GM10266 (cell line): Measurements from ENCODE around the gene PPP1R12C.

Source experiments
- DNase-seq: peaks from one replicate; pipeline ENCODE4 v3.0.0; 2012; ENCODE audit errors: extremely low spot score
- TF ChIP-seq, protein P1 (sequence below): IDR thresholded peaks from 2 replicates; pipeline ENCODE4 v1.5.1; 2012; ENCODE audit warnings: mild to moderate bottlenecking, low read depth; ENCODE audit not compliant: control insufficient read depth, insufficient read depth; ENCODE audit errors: missing control alignments

Gene PPP1R12C

DNA sequence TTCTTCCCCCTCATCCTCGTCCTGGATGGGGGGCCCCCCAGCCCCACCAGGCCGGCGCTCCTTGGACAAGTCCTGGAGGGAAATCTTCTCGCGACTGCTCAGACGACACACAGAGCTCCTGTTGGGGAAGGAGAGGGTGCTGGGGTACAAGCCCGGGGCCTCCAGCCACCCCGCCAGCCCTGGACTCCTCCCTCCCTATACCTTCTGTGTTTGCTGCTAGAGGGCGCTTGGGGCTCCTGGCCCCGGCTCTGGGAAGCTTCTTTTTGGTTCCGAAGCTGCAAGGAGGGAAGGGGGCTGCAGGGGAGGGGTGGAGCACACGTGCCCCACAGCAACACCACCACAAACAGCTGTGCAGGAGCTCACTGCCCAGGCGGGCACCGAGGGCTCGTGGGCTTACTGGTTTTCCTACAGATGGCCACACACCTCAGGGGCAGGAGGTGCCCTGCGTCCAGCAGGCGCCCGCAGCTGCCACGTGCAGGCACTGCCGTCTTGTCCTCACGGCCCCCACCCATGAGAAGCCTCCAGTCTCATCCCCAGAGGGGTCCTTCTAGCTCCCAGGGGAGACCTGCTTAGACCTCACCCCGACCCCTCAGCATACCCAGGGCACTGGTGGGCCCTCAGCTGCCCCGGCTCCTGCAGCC lies 21.3 kb downstream of the PPP1R12C start:
- no peak for DNase-seq
- TF ChIP-seq, protein P1, sequence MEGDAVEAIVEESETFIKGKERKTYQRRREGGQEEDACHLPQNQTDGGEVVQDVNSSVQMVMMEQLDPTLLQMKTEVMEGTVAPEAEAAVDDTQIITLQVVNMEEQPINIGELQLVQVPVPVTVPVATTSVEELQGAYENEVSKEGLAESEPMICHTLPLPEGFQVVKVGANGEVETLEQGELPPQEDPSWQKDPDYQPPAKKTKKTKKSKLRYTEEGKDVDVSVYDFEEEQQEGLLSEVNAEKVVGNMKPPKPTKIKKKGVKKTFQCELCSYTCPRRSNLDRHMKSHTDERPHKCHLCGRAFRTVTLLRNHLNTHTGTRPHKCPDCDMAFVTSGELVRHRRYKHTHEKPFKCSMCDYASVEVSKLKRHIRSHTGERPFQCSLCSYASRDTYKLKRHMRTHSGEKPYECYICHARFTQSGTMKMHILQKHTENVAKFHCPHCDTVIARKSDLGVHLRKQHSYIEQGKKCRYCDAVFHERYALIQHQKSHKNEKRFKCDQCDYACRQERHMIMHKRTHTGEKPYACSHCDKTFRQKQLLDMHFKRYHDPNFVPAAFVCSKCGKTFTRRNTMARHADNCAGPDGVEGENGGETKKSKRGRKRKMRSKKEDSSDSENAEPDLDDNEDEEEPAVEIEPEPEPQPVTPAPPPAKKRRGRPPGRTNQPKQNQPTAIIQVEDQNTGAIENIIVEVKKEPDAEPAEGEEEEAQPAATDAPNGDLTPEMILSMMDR, result no peak

- no peak for DNase-seq
- TF ChIP-seq, protein P1, result no peak
These were observed 22.0 kb downstream of the PPP1R12C start for GRCh38 chr19:55095260-55096060.

GRCh38 chr19:55094456-55095259 lies 22.8 kb downstream of the PPP1R12C start:
- DNase-seq, result no peak
- TF ChIP-seq, protein P1, result no peak

DNA sequence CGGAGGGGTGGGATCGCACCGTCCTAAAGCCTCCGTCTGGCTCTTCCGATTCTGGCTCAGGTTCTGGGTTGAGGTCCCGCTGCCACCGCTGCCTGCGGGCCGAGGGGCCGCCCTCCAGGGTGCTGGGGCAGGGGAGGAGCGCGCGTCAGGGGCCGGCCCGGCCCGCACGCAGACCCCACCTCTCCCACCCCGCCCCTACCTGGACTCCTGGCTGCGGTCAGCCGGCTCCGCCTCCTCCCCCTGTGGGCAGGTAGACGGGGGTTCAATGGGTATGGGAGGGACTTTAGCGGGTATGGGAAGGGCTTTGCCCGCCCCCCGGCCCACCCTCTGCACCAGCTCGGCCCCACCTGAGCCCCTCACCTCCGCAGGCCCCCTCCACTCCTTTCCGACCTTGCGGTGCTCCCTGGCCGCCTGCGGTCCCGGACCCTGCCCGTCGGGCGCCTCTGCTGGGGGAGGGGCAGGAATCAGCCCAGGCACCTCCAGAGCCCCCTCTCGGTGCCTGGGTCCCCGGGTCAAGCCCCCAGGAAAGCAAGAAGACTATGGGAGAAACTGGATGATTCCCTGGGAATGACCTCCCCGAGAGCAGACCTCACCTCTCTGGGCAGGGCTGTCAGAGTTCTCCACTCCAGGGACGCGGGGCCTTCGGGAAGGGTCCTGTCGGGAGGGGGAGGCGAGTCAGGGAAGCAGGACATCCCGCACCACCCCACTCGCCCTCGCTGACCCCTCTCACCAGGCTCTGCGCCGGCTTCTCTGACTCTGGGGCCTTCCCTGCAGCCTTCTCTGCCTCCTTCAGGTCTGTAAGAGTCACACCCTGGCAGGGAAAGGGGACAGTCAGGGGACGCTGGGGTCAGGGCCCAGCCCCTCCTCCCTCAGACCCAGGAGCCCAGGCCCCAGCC lies 24.8 kb downstream of the PPP1R12C start:
- TF ChIP-seq, protein P1, result no peak

GRCh38 chr19:55091955-55092354 lies 25.5 kb downstream of the PPP1R12C start:
- TF ChIP-seq, protein P1, result no peak

More for the DNA sequence above, 24.8 kb downstream of the PPP1R12C start:
- no peak for DNase-seq

GRCh38 chr19:55091126-55091910 lies 26.1 kb downstream of the PPP1R12C start:
- no peak for DNase-seq
- TF ChIP-seq, protein P1, result no peak

More at GRCh38 chr19:55091955-55092354, 25.5 kb downstream of the PPP1R12C start:
- no peak for DNase-seq
